RWPE1 (cell line): ENCODE results near the gene WDR1.
A peak's percentile ranks its signal among the peaks of the same experiment; 100 is the strongest.

ENCODE experiments used
- CTCF ChIA-PET: fragments of 350-600 bp; sonication (Branson Sonifier 250); formaldehyde crosslinking; extraction: SDS; loops from one replicate; lab custom pipeline; 2021; lab: Yijun Ruan, JAX
- POLR2A ChIA-PET: fragments of 400-600 bp; formaldehyde crosslinking; extraction: SDS; loops from one replicate; lab custom pipeline; 2020; ENCODE audit warnings: antibody characterized with exemption; ENCODE audit not compliant: low non-redundant PET; lab: Yijun Ruan, JAX
- DNase-seq: peaks from one replicate; pipeline ENCODE4 v3.0.0; 2012; ENCODE audit warnings: low spot score
- H3K27ac ChIP-seq: fragments of 450-650 bp; 2 replicates; pipeline ENCODE4 v1.5.1; 2017
- CTCF ChIP-seq: fragments of 450-650 bp; conservative IDR thresholded peaks from 2 replicates; pipeline ENCODE4 v1.5.1; 2017; ENCODE audit warnings: low read depth, mild to moderate bottlenecking

WDR1 gene

GRCh38 chr4:10063544-10064300 lies 52.9 kb downstream of the WDR1 start:
- H3K27ac ChIP-seq, result peak overlapping the region; percentile 40
- CTCF ChIA-PET, result interaction anchor here (0.5 to 1.4 kb wide), 5 partner anchors 36 to 360 kb away, joined by 3 to 6 read pairs (median 4); no protein-coding TSS in a partner anchor
- DNase-seq, result peak; percentile 38
- POLR2A ChIA-PET, result no interaction called here
- peak; percentile 60 for TF ChIP-seq CTCF

GRCh38 chr4:10061650-10062415 lies 54.8 kb downstream of the WDR1 start:
- DNase-seq, result peak; percentile 24
- TF ChIP-seq CTCF, result no peak
- ChIA-PET POLR2A (no interaction called here), CTCF (no interaction called here)
- H3K27ac ChIP-seq, result no peak overlapping the region

- ChIA-PET POLR2A (no interaction called here), CTCF (no interaction called here)
- no peak for TF ChIP-seq CTCF
- no peak overlapping the region for H3K27ac ChIP-seq
- DNase-seq, result no peak
These were observed 58.2 kb downstream of the WDR1 start for GRCh38 chr4:10058371-10058770.

GRCh38 chr4:10057023-10057395 lies 59.6 kb downstream of the WDR1 start:
- CTCF ChIA-PET, result no interaction called here
- TF ChIP-seq CTCF, result no peak
- POLR2A ChIA-PET, result no interaction called here
- DNase-seq, result no peak
- no peak overlapping the region for H3K27ac ChIP-seq

- TF ChIP-seq CTCF, result no peak
- POLR2A ChIA-PET, result no interaction called here
- CTCF ChIA-PET, result no interaction called here
- no peak overlapping the region for H3K27ac ChIP-seq
- no peak for DNase-seq
These were observed 60.1 kb downstream of the WDR1 start for GRCh38 chr4:10056334-10057022.

GRCh38 chr4:10055871-10056270 lies 60.7 kb downstream of the WDR1 start:
- no peak for DNase-seq
- ChIA-PET CTCF (no interaction called here), POLR2A (no interaction called here)
- TF ChIP-seq CTCF, result no peak
- no peak overlapping the region for H3K27ac ChIP-seq
